Thoracic aorta (tissue), 2 donors: ENCODE measurements around the gene MRPL1. TPM values are rescaled to one million over a fixed set of nuclear protein-coding genes. Genes with fewer than 3 reads are reported as not detected.

Experiments
- ATAC-seq: fragments of 150-250 bp; one replicate; pipeline ENCODE4 v1.8.0; 2017; ENCODE audit warnings: low read depth; ENCODE audit not compliant: insufficient number of reproducible peaks, low FRiP score
- DNase-seq: peaks from one replicate; pipeline ENCODE4 v3.0.0-alpha.2; 2020; ENCODE audit warnings: low spot score
- H3K27ac ChIP-seq, 2 donors: fragments of 200-600 bp; sonication (generic); 1 replicate in 1 of 2; 2 replicates in 1 of 2; pipeline ENCODE4 v1.5.1; 2016; ENCODE audit warnings: mild to moderate bottlenecking in 2 of 2, moderate library complexity in 2 of 2
- H3K27me3 ChIP-seq: fragments of 200-600 bp; sonication (generic); replicated peaks from 2 replicates; pipeline ENCODE4 v1.6.0; 2016; ENCODE audit warnings: mild to moderate bottlenecking; ENCODE audit not compliant: insufficient read depth
- H3K36me3 ChIP-seq: fragments of 200-600 bp; sonication (generic); one replicate; pipeline ENCODE4 v1.5.1; 2016
- H3K4me1 ChIP-seq, 2 donors: fragments of 200-600 bp; sonication (generic); 1 replicate in 1 of 2; 2 replicates in 1 of 2; pipeline versions ENCODE4 v1.5.1 to v1.6.0; 2016; ENCODE audit warnings: low read depth in 2 of 2, mild to moderate bottlenecking in 1 of 2; ENCODE audit not compliant: control insufficient read depth in 1 of 2
- H3K4me3 ChIP-seq: fragments of 200-600 bp; sonication (generic); 2 replicates; pipeline ENCODE4 v1.5.1; 2016; ENCODE audit warnings: mild to moderate bottlenecking
- H3K9me3 ChIP-seq: fragments of 200-600 bp; sonication (generic); 2 replicates; pipeline ENCODE4 v1.5.1; 2016
- CTCF ChIP-seq: fragments of 200-600 bp; sonication (generic); IDR thresholded peaks from one replicate; pipeline ENCODE4 v1.5.1; 2019; ENCODE audit warnings: antibody characterized with exemption
- total RNA-seq, 2 donors: library from RNA; depleted of rRNA; stranded (reverse); fragments of >200 nt; gene quantifications; one replicate each; pipeline versions ENCODE4 v1.1.0 to v1.2.3, GENCODE V29; 2016

Gene MRPL1
- total RNA-seq, 2 donors from 2014 or later, result 6.1 to 22.5 TPM

GRCh38 chr4:77821775-77822174, 40.9 kb upstream of the MRPL1 start:
- no peaks in the 10 kb centered on the region for H3K27me3 ChIP-seq
- DNase-seq (no peak), ATAC-seq (no peak)
- no peaks in the 10 kb centered on the region for H3K9me3 ChIP-seq
- peak overlapping the region; percentile 100 for H3K4me3 ChIP-seq
- H3K27ac ChIP-seq, result peak overlapping the region; percentile 98 to 100
- peaks cover 16 to 21% of the 10 kb centered on the region in 2 donors for H3K4me1 ChIP-seq
- TF ChIP-seq CTCF, result no peak
- no peaks in the 10 kb centered on the region for H3K36me3 ChIP-seq

- ATAC-seq (no peak), DNase-seq (no peak)
- Histone ChIP-seq H3K27ac (no peak overlapping the region), H3K9me3 (no peaks in the 10 kb centered on the region), H3K27me3 (no peaks in the 10 kb centered on the region), H3K4me3 (no peak overlapping the region), H3K4me1 (peaks cover 2 to 7% of the 10 kb centered on the region in 2 donors), H3K36me3 (no peaks in the 10 kb centered on the region)
- TF ChIP-seq CTCF, result no peak
These were observed 36.4 kb upstream of the MRPL1 start for GRCh38 chr4:77826275-77826674.

- Histone ChIP-seq H3K9me3 (no peaks in the 10 kb centered on the region), H3K4me3 (no peak overlapping the region), H3K27me3 (no peaks in the 10 kb centered on the region), H3K4me1 (no peaks in the 10 kb centered on the region), H3K27ac (no peak overlapping the region), H3K36me3 (no peaks in the 10 kb centered on the region)
- no peak for TF ChIP-seq CTCF
- DNase-seq (no peak), ATAC-seq (no peak)
These were observed 35.3 kb upstream of the MRPL1 start for GRCh38 chr4:77827343-77827742.

GRCh38 chr4:77833126-77833724, 29.4 kb upstream of the MRPL1 start:
- Histone ChIP-seq H3K36me3 (no peaks in the 10 kb centered on the region), H3K27ac (no peak overlapping the region), H3K9me3 (no peaks in the 10 kb centered on the region), H3K4me3 (no peak overlapping the region), H3K27me3 (no peaks in the 10 kb centered on the region), H3K4me1 (no peaks in the 10 kb centered on the region)
- no peak for ATAC-seq
- no peak for TF ChIP-seq CTCF
- DNase-seq, result no peak

- no peak overlapping the region for H3K4me3 ChIP-seq
- H3K4me1 ChIP-seq, result no peaks in the 10 kb centered on the region
These were observed 28.2 kb upstream of the MRPL1 start for GRCh38 chr4:77834403-77834802.

More at GRCh38 chr4:77834403-77834802, 28.2 kb upstream of the MRPL1 start:
- no peak for TF ChIP-seq CTCF
- H3K27me3 ChIP-seq, result no peaks in the 10 kb centered on the region
- H3K36me3 ChIP-seq, result no peaks in the 10 kb centered on the region
- no peak overlapping the region for H3K27ac ChIP-seq
- no peaks in the 10 kb centered on the region for H3K9me3 ChIP-seq
- DNase-seq, result no peak
- ATAC-seq, result no peak
